HG03378 (cell line): ENCODE results near the gene PRLR.
"Not testable (repeated sequence)": the region's sequence is repeated elsewhere in the genome, so short reads cannot be mapped to it uniquely, and the experiment has no call there.

Experiments used
- ATAC-seq: cut with Tn5 transposase; IDR thresholded peaks from one replicate; pipeline ENCODE4 v1.9.1; 2021; ENCODE audit warnings: mild to moderate bottlenecking, moderate library complexity; ENCODE audit not compliant: unreplicated experiment

The PRLR gene

DNA sequence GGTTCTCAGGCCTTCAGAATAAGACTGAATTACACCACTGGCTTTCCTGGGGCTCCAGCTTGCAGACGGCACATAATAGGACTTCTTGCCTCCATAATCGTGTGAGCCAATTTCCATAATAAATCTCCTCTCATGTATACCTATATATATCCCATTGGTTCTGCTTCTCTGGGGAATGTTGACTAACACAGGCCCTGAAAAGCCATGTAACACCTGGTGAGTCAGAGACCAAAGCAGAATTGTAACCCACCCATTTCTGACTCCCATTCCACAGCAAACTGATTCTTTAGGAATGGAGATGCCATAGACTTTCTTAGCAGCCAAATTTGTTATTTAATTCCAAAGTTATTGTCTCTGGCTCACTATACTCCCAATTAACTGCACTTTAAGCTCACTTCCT lies 97.1 kb downstream of the PRLR start:
- no peak for ATAC-seq

DNA sequence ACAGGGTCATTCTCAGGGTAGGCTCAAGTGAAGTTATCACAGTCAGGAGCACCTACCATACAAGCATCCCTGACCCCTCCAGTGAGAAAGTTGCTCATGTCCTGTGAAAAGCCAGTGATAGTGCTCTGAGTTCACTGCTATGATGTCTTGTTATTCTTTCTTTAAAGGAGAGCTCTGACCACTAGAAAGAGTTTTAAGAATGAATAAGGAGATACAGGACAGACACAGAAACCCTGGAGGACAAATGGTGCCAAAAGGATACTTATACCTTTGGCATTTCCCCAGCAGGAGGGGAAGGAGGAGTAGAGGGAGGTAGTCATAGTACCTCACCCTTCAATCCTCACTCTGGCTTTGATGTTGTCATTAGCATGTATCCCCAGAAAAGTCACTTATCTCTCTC lies 98.6 kb downstream of the PRLR start:
- no peak for ATAC-seq

DNA sequence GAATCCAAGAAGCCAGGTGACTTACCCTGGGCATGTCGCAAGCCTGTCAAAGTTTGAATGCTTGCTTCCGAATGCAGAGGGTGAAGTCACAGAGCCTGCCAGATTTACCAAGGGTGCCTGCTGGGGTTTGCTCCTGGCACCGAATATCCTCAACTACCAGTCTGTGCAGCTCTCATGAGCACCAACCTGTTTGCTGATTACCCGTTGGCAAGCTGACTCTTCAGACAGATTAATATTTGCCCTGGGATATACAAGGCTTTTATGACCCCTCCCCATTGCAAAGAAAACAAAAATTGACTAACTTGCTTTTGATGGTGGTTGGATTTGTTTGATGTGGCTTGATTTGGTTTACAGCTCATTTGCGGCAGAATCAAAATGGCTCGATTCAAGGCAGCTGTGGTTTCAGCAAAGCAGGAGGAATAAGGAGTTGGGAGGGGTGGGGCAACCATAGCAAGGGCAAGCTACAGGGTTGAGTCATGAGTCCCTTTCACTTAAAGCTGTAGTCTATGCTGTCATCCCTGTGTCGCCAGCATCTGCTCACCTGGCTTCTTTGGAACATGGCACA lies 100.3 kb downstream of the PRLR start:
- ATAC-seq, result no peak

DNA sequence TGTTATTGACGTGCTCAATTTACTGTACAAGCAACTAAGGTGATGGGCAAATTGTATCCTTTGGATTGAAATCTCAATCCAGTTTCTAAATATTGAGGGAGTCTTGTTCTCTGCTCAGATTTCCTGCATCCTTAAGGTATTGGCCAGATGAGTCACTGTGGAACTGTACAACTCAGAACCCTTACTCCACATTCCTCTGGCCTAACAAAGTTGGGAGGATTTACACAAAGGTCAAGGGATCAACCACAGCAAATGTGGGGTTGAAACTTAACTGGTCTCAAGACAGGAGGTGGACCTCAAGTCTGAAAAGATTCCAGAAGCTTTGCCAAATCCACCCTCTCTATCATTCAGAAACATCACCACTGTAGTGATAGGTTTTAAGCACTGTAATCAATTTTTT lies 101.0 kb downstream of the PRLR start:
- ATAC-seq, result no peak

DNA sequence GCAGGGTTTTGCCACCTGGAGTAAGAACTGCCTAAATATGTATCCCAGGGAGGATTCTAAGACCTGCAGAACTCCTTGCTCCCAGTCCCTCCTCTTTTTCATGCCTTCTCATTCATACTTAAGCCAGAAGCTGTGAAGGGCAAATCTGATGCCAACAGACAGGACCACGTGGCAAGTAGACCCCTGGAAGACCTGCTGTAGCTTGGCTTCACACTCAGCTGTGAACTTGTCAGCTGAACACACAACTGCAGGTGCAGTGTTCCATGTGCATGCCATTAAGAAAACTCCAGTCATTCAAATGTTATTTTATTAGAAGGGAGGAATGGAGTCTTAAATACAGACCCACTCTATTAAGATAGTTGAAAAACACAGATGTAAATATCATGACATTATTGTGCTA lies 103.3 kb downstream of the PRLR start:
- ATAC-seq, result no peak

DNA sequence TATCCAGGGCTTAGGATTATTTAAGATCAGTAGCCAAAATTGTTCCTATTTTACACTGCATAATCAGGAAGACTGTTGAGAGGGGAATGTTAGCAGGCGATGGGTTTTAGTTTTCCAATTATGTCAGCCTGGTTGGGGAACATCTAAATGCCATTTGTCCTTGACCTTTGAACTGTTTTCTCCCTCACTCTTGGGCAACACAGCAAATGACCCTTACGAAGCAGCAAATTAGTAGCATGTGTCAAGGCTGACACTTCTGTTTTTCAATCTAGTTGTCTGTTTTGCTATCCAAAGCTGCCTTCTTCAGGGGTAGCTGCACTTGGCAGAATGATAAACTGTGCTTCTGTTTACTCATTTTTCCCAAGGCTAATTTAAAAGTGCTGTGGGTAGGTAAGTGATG lies 104.5 kb downstream of the PRLR start:
- ATAC-seq, result no peak

DNA sequence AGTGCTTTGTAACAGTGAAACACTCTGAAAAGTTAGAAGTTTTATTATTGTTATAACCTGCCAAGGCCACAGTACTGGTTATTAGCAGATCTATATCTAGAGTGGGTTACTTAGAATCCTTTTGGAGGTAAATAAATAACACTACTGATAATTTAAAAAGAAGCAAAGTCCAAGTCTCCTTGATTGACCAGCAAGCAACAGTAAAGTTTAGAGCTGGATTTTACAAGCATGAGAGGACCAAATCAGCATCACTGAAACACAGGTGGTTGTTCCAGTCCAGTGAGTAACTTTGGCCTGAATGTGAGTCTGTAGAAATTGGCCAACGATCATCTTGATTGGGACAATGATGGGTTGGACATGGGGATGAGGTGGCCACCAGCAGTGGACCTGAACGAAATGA lies 105.4 kb downstream of the PRLR start:
- ATAC-seq, result no peak

DNA sequence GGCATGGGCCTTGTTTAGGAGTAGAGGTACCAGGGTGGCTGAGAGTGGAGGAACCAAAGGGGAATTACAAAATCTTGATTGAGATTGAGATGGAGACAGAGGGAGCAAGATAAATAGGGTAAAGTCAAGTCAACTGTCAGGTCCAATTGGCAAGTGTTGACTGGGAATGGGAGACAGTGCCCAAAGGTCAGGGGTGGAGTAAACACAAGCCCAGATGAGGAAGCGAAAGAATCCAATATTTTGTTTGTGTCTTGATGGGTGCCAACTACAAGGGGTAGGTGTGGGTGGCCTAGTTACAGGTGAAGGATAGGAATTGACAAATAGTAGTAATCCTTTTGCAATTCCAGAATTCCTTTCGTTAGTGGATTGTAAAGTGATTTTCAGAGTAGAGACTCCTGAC lies 107.5 kb downstream of the PRLR start:
- no peak for ATAC-seq

DNA sequence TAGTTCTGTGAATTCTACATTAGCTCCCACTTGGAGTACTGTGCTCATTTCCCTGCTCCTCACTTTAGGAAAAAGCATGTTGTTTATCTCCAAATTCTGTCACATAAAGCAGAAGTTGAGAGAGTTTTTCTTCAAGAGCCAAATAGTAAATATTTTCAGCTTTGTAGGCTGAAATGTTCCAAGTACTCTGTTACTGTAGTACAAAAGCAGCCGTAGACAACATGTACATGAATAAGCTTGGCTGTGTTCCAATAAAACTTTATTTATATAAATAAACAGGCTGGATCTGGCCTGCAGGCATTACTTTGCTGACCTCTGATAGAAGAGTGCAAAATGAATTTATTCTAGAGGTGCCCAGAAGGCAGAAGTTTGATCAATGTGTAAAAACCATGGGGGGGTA lies 109.6 kb downstream of the PRLR start:
- ATAC-seq, result no peak

DNA sequence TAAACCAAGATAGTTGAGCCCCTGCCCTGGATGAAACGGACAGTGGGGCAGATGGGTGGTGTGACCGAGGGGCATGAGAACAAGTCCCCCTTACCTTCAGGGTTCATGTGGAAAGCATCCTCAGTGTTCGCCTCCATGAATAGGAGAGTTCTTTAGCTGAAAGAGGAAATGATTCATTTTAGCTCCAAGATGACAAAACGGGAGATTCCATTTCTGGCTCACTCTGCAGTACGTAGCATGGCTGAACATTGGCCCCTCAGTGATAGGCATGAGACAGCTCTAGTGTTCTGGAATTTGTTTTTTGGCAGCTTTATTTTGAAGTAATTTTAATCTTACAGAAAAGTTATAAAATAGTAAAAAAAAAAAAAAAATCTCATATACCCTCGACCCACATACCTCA lies 112.3 kb downstream of the PRLR start:
- peak; percentile 70 for ATAC-seq

DNA sequence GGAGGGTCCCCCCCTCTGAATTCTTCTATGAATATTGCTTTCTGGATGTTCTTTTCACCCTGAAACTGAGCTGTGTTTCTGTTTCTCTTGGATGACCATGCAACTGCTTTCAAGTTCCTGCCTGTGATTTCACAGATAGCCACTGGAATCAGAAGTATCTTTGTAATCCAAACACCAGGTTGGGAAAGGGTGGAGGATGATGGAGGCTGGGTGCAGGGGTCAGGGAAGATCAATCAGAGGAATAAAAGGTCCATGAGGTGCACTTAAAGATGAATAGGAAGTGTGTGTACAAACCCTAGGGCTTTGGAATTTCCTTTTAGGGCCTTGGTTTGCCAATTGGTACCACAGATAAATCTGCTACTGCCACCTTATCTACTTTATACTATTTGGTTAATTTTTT lies 114.4 kb downstream of the PRLR start:
- ATAC-seq, result no peak

DNA sequence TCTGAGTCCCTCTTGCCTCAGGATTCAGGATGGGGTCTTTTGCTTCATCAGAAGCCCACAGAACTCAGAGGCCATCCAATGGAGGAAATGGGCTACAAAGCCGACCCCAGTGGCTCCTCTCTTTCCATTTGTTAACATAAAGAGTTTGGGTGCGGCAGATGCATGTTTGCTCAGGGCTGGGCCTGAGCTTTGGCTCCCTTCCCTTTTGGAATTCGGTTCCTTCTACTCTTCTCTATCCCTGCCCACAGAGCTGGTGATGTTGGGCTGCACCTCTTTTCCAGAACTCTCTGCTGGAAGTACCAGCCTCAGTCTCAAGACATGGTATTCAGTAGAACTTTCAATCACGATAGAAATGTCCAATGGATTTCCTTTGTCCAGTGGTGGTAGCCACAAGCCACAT lies 115.6 kb downstream of the PRLR start:
- no peak for ATAC-seq

DNA sequence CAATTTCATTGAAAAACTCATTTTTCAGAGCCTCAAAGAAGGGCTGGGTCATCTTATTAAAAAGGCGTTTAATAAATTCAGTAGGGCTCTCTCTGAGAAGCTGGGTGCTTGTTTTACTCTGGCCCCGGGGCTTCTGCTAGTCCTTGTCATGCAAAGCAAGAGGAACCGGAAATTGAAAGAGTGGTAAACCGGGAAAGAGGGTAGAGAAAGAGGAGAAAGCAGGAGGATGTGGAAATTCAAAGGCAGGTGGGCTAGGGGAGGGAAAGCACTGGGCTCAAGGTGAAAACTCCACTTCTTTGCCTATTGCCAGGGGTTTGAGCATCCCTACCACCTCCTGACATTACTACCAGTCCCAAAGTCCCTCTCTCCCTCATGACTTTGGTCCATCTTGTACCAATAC lies 118.0 kb downstream of the PRLR start:
- ATAC-seq, result no peak

DNA sequence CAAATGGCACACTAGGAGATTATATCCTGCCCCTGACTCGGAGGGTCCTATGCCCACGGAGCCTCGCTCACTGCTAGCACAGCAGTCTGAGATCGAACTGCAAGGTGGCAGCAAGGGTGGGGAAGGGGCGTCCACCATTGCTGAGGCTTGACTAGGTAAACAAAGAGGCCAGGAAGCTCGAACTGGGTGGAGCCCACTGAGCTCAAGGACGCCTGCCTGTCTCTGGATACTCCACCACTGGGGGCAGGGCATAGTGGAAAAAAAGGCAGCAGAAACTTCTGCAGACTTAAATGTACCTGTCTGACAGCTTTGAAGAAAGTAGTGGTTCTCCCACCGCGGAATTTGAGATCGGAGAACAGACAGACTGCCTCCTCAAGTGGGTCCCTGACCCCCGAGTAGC lies 125.7 kb downstream of the PRLR start:
- ATAC-seq, result not testable (repeated sequence)

DNA sequence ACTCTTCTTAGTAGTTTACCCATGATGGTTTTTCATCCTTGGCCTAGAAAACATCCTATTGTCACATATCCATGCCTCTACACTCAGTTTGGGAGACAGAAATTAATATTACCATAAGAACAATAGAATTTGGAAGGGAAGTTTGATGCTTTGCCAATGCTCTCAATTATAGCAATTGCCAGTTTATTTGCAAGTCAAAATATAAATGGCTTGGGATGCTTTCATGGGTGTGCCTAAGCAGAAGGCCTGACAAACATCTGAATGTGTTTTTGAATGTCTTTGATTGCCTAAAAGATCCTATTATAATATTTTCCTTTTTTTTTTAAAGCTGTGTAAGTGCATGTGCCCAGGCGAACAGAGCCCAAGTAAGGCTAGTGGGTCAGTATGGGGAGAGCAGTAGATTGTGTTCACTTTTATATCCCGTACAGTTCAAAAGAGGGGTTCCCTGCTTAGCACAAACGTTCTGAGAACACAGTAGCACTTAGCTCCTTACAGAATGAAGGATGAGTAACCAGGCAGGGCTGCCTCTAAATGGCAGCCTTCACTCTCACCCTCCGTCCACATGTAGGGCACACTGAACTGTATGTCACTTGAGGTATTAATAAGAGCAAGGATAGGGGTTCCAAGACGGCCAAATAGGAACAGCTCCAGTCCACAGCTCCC lies 126.5 kb downstream of the PRLR start:
- ATAC-seq, result no peak

DNA sequence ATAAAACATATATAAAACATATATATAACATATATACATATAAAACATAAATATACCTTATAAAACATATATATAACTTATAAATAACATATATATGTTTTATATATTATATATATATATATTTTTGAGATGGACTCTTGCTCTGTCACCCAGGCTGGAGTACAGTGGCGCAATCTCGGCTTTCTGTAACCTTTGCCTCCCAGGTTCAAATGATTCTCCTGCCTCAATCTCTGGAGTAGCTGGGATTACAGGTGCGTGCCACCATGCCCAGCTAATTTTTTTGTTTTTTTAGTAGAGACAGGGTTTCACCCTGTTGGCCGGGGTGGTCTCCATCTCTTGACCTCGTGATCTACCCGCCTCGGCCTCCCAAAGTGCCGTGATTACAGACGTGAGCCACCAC lies 128.6 kb downstream of the PRLR start:
- not testable (repeated sequence) for ATAC-seq

DNA sequence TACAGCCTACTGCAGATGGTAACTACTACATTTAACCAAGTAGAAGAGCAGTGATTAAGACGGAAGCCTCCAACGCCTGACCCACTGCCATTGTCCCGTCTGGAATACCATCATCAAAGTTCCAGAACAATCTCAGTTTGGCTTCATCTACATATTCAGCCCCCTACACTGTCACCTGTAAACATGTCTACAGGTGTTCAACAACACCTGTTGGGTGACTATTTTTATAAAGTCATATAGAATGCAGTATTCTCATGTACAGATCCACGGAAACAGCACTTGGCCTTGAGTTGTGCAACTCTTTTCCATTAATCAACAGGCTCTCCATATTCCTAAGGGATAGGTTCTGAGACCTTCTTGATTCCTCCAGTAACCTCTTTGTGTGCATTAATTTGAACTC lies 129.3 kb downstream of the PRLR start:
- ATAC-seq, result no peak

DNA sequence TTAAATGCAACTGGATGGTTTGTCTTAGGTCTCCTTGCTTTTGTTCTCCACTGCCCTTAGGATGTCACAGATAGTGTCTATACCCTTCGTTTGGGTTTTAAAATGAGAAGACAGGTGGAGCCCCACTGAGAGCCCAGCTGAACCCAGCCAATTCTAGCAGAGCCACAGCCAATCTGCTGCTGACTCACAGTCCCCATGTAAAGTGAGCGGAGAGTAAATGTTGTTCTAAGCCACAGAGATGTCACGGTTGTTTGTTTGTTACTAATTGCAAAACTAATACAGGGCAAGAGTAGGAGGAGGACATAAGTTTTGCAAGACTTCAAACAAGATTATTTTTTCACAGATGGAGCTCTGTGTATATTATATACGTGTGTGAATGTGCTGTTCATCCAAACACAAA lies 132.1 kb downstream of the PRLR start:
- ATAC-seq, result no peak

DNA sequence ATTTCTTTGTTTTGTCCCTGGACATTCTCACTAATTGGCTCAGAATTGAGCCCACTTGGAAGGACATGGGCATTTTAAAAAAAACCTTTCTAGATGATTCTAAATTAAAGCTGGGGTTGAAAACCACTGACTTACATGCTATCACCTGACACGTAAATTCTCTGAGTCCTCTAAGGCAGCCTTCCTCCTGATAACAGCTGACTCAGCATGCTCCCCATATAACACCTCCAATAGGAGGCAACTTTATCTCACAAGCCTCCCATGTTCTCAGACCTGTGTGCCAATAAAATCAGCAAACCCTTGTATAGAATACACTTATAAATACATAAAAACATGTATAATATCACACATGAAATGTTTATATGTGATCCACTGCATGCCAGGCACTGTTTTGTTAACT lies 133.4 kb downstream of the PRLR start:
- ATAC-seq, result no peak

DNA sequence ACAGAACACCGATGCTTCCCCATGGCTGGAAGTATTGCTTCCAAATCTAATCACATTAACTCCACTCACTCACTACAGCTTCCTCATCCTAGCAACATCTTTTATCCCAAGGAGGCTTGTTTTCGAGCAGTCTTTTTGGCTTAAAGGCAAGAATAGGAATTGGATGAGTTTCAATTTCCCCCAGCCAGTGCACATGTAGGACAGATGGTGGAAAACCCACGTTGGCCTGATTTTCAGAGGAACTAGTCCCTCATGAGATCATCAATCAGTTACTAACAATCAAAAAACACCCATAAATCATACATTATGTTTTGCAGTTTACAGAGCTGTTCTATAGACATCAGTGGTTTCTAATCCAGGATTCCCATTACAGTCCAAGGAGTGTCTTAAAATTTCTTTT lies 134.1 kb downstream of the PRLR start:
- ATAC-seq, result no peak

DNA sequence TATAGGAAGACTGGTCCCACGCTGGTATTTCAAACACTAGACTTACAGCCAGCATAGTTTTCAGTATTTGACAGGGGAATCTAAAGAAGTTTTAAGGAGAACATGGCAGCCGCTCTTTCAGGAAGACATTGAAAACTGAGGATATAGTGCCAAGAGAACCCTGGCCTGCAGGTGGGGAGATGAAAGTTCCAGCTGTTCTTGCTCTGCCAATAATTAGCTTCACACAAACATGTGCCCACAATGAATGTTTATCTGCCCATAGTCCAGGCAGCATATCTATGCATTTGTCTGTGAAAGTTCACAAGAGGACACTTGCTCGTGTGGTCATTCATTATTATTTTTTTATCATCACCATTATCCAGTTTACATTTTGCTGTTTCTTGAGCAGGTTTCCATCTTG lies 134.9 kb downstream of the PRLR start:
- ATAC-seq, result no peak

DNA sequence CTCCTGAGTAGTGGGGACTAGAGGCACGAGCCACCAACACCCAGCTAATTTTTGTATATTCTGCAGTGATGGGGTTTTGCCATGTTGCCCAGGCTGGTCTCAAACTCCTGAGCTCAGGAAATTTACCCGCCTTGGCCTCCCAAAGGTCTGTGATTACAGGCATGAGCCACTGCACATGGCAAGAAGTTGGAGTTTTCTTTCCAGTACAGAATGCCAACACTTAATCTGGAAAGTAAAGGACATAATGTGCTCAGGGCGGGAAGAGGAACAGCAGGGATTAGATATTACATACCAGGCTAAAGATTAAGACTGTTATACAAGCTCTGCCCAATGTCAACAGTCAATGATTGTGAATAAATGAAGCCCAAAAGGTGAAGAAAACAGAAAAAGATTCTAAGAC lies 135.3 kb downstream of the PRLR start:
- no peak for ATAC-seq

DNA sequence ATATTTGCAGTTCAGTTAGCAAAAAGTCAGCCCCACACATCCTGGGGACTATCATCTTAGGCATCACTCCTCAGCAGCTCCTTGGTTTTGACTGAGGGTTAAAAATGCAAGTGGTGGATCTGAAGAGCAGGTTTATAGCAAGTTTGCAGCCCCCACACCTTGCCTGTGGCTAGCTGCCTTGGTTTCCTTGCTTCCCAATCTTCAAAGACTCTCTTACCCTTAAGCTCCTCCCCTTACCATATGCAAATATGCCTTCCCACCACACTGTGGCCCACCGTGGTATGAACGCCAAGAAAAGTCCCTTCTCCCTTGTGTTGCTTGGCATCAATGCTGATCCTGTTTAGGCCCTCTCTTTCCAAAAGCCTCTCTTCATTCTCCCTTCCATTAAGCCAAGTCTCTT lies 137.6 kb downstream of the PRLR start:
- no peak for ATAC-seq
